GM12864 (cell line): ENCODE measurements around the gene NIF3L1.

Experiments
- DNase-seq: peaks from one replicate; pipeline ENCODE4 v3.0.0-alpha.2; 2011; ENCODE audit warnings: low read depth
- H3K4me3 ChIP-seq: 2 replicates; pipeline ENCODE4 v1.5.1; 2011; ENCODE audit warnings: mild to moderate bottlenecking, low read depth, low read length, control low read depth
- CTCF ChIP-seq: IDR thresholded peaks from 2 replicates; pipeline ENCODE4 v1.5.1; 2011; ENCODE audit warnings: low read depth, mild to moderate bottlenecking, moderate library complexity, low read length, control low read depth, inconsistent platforms; ENCODE audit errors: missing control alignments

The NIF3L1 gene

GRCh38 chr2:200861617-200862155 lies 27.5 kb upstream of the NIF3L1 start:
- no peak for DNase-seq
- peak overlapping the region; percentile 72 for H3K4me3 ChIP-seq
- no peak for TF ChIP-seq CTCF

GRCh38 chr2:200862532-200863000 lies 26.6 kb upstream of the NIF3L1 start:
- DNase-seq: peak; percentile 26
- TF ChIP-seq CTCF: no peak
- H3K4me3 ChIP-seq: peak overlapping the region; percentile 72

- no peak for TF ChIP-seq CTCF
- DNase-seq: no peak
- peak overlapping the region; percentile 72 for H3K4me3 ChIP-seq
Observed at GRCh38 chr2:200863782-200864175, 25.4 kb upstream of the NIF3L1 start.

GRCh38 chr2:200864176-200865034 lies 24.8 kb upstream of the NIF3L1 start, which contains the start of gene CLK1:
Gene CLK1, minus strand, starts transcription at chr2:200864658. Its CDS starts 2,796 bp downstream, at chr2:200861862.
- H3K4me3 ChIP-seq: peak within 1 kb of the TSS; percentile 72
- peak; percentile 79 for DNase-seq
- TF ChIP-seq CTCF: no peak

GRCh38 chr2:200869014-200869413 lies 20.2 kb upstream of the NIF3L1 start:
- TF ChIP-seq CTCF: no peak
- DNase-seq: no peak
- no peak overlapping the region for H3K4me3 ChIP-seq

- no peak overlapping the region for H3K4me3 ChIP-seq
- no peak for TF ChIP-seq CTCF
Observed at GRCh38 chr2:200871151-200871550, 18.0 kb upstream of the NIF3L1 start.

GRCh38 chr2:200873560-200873959 lies 15.6 kb upstream of the NIF3L1 start:
- no peak for DNase-seq
- TF ChIP-seq CTCF: no peak
- no peak overlapping the region for H3K4me3 ChIP-seq

More at GRCh38 chr2:200871151-200871550, 18.0 kb upstream of the NIF3L1 start:
- DNase-seq: no peak
